ENCODE measurements around the gene SLC39A11.

The SLC39A11 gene

DNA sequence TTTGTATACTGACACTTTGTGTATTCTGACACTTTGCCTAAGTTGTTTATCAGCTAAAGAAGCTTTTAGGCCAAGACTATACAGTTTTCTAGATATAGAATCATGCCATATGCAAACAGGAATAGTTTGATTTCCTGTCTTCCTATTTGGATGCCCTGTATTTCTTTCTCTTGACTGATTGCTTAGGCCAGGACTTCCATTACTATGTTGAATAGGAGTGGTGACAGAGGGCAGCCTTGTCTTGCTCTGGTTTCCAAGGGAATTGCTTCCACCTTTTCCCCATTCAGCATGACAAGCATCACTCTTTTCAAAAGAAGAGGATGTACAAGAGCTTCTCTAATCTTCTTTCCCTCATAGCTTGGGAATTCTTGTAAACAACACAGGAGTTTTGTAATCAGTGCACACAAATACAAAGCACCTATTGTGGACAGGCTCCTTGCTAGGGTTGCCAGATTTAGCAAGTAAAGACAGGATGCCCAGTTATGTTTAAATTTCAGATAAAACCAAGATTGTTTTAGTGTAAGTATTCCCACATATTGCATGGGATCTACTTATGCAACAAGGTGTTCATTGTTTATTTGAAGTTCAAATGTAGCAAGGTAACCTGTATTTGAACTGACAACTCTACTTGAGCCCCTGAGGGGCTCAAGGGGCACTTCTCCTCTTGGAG is 233.5 kb downstream of the SLC39A11 start:
- Histone ChIP-seq H2AFZ (ENCODE audit: insufficient read depth, low read length, poor library complexity) (no peak overlapping the region), H3K4me1 (ENCODE audit: control insufficient read depth in 1 of 2, insufficient read depth in 2 of 2, low read length in 2 of 2) (no peaks in the 10 kb centered on the region), H4K8ac (ENCODE audit: low read depth, low read length) (no peak overlapping the region), H3K23ac (ENCODE audit: low read length) (no peak overlapping the region), H3K14ac (ENCODE audit: low read length) (no peak overlapping the region), H3K4ac (ENCODE audit: low read depth, low read length) (no peak overlapping the region), H3K4me3 (ENCODE audit: low read depth, low read length) (no peak overlapping the region), H4K12ac (ENCODE audit: low read depth, low read length) (no peak overlapping the region), H2BK120ac (ENCODE audit: insufficient read depth, low read length, poor library complexity) (no peak overlapping the region), H3K79me2 (ENCODE audit: control insufficient read depth, insufficient read depth, low read length, poor library complexity) (no peaks in the 10 kb centered on the region), H4K91ac (ENCODE audit: low read depth, low read length) (no peak overlapping the region), H3K9ac (ENCODE audit: low read length) (no peak overlapping the region), H3K18ac (ENCODE audit: low read length) (no peak overlapping the region), H3K27me3 (ENCODE audit: insufficient read depth, low read length) (no peaks in the 10 kb centered on the region), H3K4me2 (ENCODE audit: low read length) (no peak overlapping the region), H2BK12ac (ENCODE audit: low read length) (no peak overlapping the region), H3K79me1 (ENCODE audit: low read length) (no peaks in the 10 kb centered on the region), H2BK5ac (ENCODE audit: low read depth, low read length, poor library complexity) (no peak overlapping the region), H3K27ac (ENCODE audit: low read depth, low read length) (no peak overlapping the region), H2AK5ac (ENCODE audit: low read length) (no peak overlapping the region), H3K9me3 (ENCODE audit: insufficient read depth, low read depth, low read length) (no peaks in the 10 kb centered on the region), H3K36me3 (ENCODE audit: control insufficient read depth in 1 of 2, insufficient read depth in 2 of 2, low read length in 2 of 2) (no peaks in the 10 kb centered on the region)
- no peak for DNase-seq

DNA sequence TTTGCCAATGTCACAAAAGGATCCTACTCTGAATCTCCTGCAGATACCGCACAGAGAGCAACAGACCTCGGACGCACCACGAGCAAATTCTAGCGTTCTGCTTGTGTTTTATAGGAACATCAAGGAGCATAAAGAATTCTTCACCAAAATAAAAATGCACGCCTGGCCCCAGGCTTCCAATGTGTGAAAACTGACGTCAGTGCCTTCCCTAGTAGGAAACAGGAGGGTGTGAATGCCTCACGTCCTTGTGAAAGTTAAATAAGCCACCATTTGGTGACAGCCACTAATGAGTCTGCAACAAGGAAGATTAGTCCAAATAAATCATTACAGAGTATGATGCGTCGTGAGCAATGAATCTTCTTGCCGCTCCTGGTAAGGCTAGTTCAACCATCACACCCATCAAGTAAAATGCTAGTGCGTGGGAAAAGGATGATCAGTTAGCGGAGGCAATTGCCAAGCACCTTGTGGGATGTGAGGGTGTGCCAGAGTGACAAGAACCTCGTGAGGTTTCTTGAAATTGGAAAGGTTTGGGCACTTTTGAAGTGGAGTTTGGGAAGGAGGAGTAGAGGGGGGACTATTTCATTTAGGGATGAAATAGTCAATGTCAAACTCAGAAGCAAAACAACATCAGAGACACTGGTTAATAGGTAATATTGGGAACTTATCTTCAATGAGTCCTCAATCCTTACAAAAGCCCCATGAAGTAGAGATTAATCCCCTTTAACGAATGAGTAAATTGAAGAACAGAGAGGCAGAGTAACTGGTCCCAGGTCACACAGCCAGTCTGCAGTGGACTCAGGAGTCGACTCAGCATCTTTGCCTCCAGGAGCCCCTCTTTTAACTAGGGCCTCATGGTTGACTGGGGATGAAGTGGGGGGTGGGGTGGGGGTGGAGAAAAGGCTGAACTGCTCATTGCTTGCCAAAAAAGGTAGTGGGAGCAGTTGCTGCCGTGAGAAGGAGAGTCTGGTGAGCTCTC is 238.8 kb downstream of the SLC39A11 start:
- Histone ChIP-seq H3K4ac (ENCODE audit: low read depth, low read length) (no peak overlapping the region), H3K4me3 (ENCODE audit: low read depth, low read length) (no peak overlapping the region), H3K79me1 (ENCODE audit: low read length) (no peaks in the 10 kb centered on the region), H3K14ac (ENCODE audit: low read length) (no peak overlapping the region), H2AK5ac (ENCODE audit: low read length) (no peak overlapping the region), H2BK12ac (ENCODE audit: low read length) (no peak overlapping the region), H2BK120ac (ENCODE audit: insufficient read depth, low read length, poor library complexity) (no peak overlapping the region), H3K4me2 (ENCODE audit: low read length) (no peak overlapping the region), H4K91ac (ENCODE audit: low read depth, low read length) (no peak overlapping the region), H4K8ac (ENCODE audit: low read depth, low read length) (no peak overlapping the region), H3K4me1 (ENCODE audit: control insufficient read depth in 1 of 2, insufficient read depth in 2 of 2, low read length in 2 of 2) (no peaks in the 10 kb centered on the region), H3K9ac (ENCODE audit: low read length) (no peak overlapping the region), H3K23ac (ENCODE audit: low read length) (no peak overlapping the region), H3K36me3 (ENCODE audit: control insufficient read depth in 1 of 2, insufficient read depth in 2 of 2, low read length in 2 of 2) (no peaks in the 10 kb centered on the region), H3K27ac (ENCODE audit: low read depth, low read length) (no peak overlapping the region), H3K27me3 (ENCODE audit: insufficient read depth, low read length) (no peaks in the 10 kb centered on the region), H4K12ac (ENCODE audit: low read depth, low read length) (no peak overlapping the region), H3K79me2 (ENCODE audit: control insufficient read depth, insufficient read depth, low read length, poor library complexity) (no peaks in the 10 kb centered on the region), H2AFZ (ENCODE audit: insufficient read depth, low read length, poor library complexity) (no peak overlapping the region), H3K9me3 (ENCODE audit: insufficient read depth, low read depth, low read length) (peaks cover 3% of the 10 kb centered on the region), H2BK5ac (ENCODE audit: low read depth, low read length, poor library complexity) (no peak overlapping the region), H3K18ac (ENCODE audit: low read length) (no peak overlapping the region)
- WGBS (ENCODE audit: extremely low coverage, insufficient coverage, insufficient read length) = no CpG with 5 or more reads among the region's 17 CpGs
- no peak for DNase-seq

DNA sequence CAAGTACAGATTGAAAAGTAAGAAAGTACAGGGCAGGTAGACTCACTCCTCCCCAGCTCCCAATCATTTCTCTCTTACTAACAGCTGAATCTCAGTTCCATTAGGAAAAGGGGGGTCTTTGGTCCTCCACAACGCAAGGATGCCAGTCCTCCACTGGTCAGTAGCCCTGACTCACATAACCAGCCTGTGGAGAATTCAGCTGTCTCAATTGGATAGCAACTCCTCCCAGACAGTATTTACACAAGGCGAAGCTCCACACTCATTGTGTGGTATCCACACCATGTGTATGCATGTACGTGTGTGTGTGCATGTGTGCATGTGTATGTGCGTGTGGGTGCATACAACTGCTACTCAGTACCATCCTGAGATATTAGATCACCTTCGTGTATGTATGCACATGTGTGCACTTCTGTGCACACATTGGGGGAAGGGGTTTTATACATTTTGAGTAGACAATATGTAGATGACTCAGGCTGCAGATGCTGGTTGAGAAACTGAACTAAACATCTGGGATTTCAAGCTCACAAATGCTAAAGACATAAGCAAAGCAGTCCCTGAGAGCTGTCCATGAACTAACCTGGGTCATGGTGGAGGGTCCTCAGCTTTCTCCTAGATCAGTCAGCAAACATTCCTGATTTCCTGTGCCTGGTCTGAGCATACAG is 240.1 kb downstream of the SLC39A11 start:
- no peak overlapping the region for H4K91ac ChIP-seq (ENCODE audit: low read depth, low read length)
- no peak overlapping the region for H3K9ac ChIP-seq (ENCODE audit: low read length)
- H2BK12ac ChIP-seq (ENCODE audit: low read length) = no peak overlapping the region
- H3K9me3 ChIP-seq (ENCODE audit: insufficient read depth, low read depth, low read length) = peaks cover 3% of the 10 kb centered on the region
- DNase-seq = no peak
- no peaks in the 10 kb centered on the region for H3K27me3 ChIP-seq (ENCODE audit: insufficient read depth, low read length)
- no peak overlapping the region for H2BK5ac ChIP-seq (ENCODE audit: low read depth, low read length, poor library complexity)
- H4K8ac ChIP-seq (ENCODE audit: low read depth, low read length) = no peak overlapping the region
- no peak overlapping the region for H3K14ac ChIP-seq (ENCODE audit: low read length)
- no peak overlapping the region for H3K4me3 ChIP-seq (ENCODE audit: low read depth, low read length)
- H3K4ac ChIP-seq (ENCODE audit: low read depth, low read length) = no peak overlapping the region
- H2AFZ ChIP-seq (ENCODE audit: insufficient read depth, low read length, poor library complexity) = no peak overlapping the region
- no peak overlapping the region for H3K23ac ChIP-seq (ENCODE audit: low read length)
- no peak overlapping the region for H2BK120ac ChIP-seq (ENCODE audit: insufficient read depth, low read length, poor library complexity)
- no peaks in the 10 kb centered on the region for H3K79me1 ChIP-seq (ENCODE audit: low read length)
- no peaks in the 10 kb centered on the region for H3K4me1 ChIP-seq (ENCODE audit: control insufficient read depth in 1 of 2, insufficient read depth in 2 of 2, low read length in 2 of 2)
- H2AK5ac ChIP-seq (ENCODE audit: low read length) = no peak overlapping the region
- no CpG with 5 or more reads among the region's 5 CpGs for WGBS (ENCODE audit: extremely low coverage, insufficient coverage, insufficient read length)
- H3K4me2 ChIP-seq (ENCODE audit: low read length) = no peak overlapping the region
- H3K27ac ChIP-seq (ENCODE audit: low read depth, low read length) = no peak overlapping the region
- H3K79me2 ChIP-seq (ENCODE audit: control insufficient read depth, insufficient read depth, low read length, poor library complexity) = no peaks in the 10 kb centered on the region
- no peak overlapping the region for H3K18ac ChIP-seq (ENCODE audit: low read length)
- H3K36me3 ChIP-seq (ENCODE audit: control insufficient read depth in 1 of 2, insufficient read depth in 2 of 2, low read length in 2 of 2) = no peaks in the 10 kb centered on the region
- H4K12ac ChIP-seq (ENCODE audit: low read depth, low read length) = no peak overlapping the region

DNA sequence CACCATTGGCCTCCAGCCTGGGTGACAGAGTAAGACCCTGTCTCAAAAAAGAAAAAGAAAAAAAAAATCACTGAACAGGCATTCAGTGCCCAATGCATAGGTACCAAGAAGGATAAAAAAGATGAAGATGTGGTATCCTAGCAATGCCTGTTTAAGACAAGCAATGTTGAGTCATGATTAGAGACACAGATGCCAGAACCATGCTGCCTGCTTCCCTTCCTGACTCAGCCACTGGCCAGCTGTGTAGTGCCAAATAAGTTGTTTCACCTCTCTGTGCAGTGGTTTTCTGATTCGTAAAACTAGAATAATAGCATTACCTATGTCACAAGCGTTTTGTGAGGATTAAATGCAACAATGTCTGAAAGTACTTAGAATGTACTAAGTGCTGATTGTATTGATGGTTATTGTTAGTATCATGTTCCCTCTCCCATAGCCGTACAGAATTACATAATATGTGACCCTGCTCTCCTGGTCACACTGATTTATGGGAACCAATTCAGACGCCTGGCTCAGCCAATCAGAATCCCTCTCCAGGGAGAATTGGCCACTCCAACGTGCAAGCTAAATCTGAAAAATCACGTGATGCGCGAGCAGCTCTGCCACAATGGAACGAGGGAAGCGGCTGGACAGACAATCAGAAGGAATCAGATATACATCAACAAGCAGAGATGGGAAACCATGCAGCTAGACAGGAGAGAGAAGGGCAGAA is 241.9 kb downstream of the SLC39A11 start:
- Histone ChIP-seq H2BK12ac (ENCODE audit: low read length) (no peak overlapping the region), H3K4me2 (ENCODE audit: low read length) (no peak overlapping the region), H3K4me1 (ENCODE audit: control insufficient read depth in 1 of 2, insufficient read depth in 2 of 2, low read length in 2 of 2) (no peaks in the 10 kb centered on the region), H3K23ac (ENCODE audit: low read length) (no peak overlapping the region), H2AK5ac (ENCODE audit: low read length) (no peak overlapping the region), H3K79me2 (ENCODE audit: control insufficient read depth, insufficient read depth, low read length, poor library complexity) (no peaks in the 10 kb centered on the region), H2BK120ac (ENCODE audit: insufficient read depth, low read length, poor library complexity) (no peak overlapping the region), H2AFZ (ENCODE audit: insufficient read depth, low read length, poor library complexity) (no peak overlapping the region), H3K4me3 (ENCODE audit: low read depth, low read length) (no peak overlapping the region), H4K91ac (ENCODE audit: low read depth, low read length) (no peak overlapping the region), H3K27ac (ENCODE audit: low read depth, low read length) (no peak overlapping the region), H4K8ac (ENCODE audit: low read depth, low read length) (no peak overlapping the region), H3K9ac (ENCODE audit: low read length) (no peak overlapping the region), H3K4ac (ENCODE audit: low read depth, low read length) (no peak overlapping the region), H4K12ac (ENCODE audit: low read depth, low read length) (no peak overlapping the region), H3K9me3 (ENCODE audit: insufficient read depth, low read depth, low read length) (peaks cover 3% of the 10 kb centered on the region), H3K79me1 (ENCODE audit: low read length) (no peaks in the 10 kb centered on the region), H3K18ac (ENCODE audit: low read length) (no peak overlapping the region), H2BK5ac (ENCODE audit: low read depth, low read length, poor library complexity) (no peak overlapping the region), H3K27me3 (ENCODE audit: insufficient read depth, low read length) (no peaks in the 10 kb centered on the region), H3K36me3 (ENCODE audit: control insufficient read depth in 1 of 2, insufficient read depth in 2 of 2, low read length in 2 of 2) (no peaks in the 10 kb centered on the region), H3K14ac (ENCODE audit: low read length) (no peak overlapping the region)
- WGBS (ENCODE audit: extremely low coverage, insufficient coverage, insufficient read length) = no CpG with 5 or more reads among the region's 10 CpGs
- DNase-seq = no peak

Data from trophoblast cell (in vitro differentiated cells and primary cell).